Progenitor cell of endocrine pancreas (in vitro differentiated cells): ENCODE results near the gene PDRG1. TPM values are rescaled to one million over a fixed set of nuclear protein-coding genes. Genes with fewer than 3 reads are reported as not detected.
"Not testable (repeated sequence)": the region's sequence is repeated elsewhere in the genome, so short reads cannot be mapped to it uniquely, and the experiment has no call there.

Experiments used
- DNase-seq: peaks from one replicate; pipeline ENCODE4 v3.0.0; 2021; ENCODE audit warnings: low spot score; ENCODE audit not compliant: unreplicated experiment
- H3K27ac Mint-ChIP-seq: 2 replicates; pipeline ENCODE4 v1.8.0; 2021; ENCODE audit warnings: mild to moderate bottlenecking, moderate library complexity, mixed read lengths
- H3K27me3 Mint-ChIP-seq: 2 replicates; pipeline ENCODE4 v1.8.0; 2021; ENCODE audit warnings: mixed read lengths
- H3K36me3 Mint-ChIP-seq: 2 replicates; pipeline ENCODE4 v1.8.0; 2022; ENCODE audit warnings: mixed read lengths; ENCODE audit not compliant: insufficient read depth
- H3K4me1 Mint-ChIP-seq: 2 replicates; pipeline ENCODE4 v1.8.0; 2021; ENCODE audit warnings: low read depth, mixed read lengths
- H3K4me3 Mint-ChIP-seq: 2 replicates; pipeline ENCODE4 v1.8.0; 2021; ENCODE audit warnings: low read depth, mild to moderate bottlenecking, moderate library complexity, mixed read lengths
- H3K9me3 Mint-ChIP-seq: 2 replicates; pipeline ENCODE4 v1.8.0; 2021; ENCODE audit warnings: low read depth, mixed read lengths
- CTCF ChIP-seq: fragments of 200-600 bp; sonication (generic); IDR thresholded peaks from one replicate; pipeline ENCODE4 v1.5.0; 2021; ENCODE audit warnings: antibody characterized with exemption, mild to moderate bottlenecking; ENCODE audit not compliant: unreplicated experiment
- total RNA-seq: library from RNA; stranded (reverse); gene quantifications from 2 replicates; pipeline ENCODE4 v1.2.1, GENCODE V29; 2021

PDRG1 gene
- total RNA-seq, 1 donor from 2014 or later = 23.6 TPM

- Mint-ChIP-seq H3K4me1 (peaks cover 3% of the 10 kb centered on the region), H3K27ac (no peak overlapping the region), H3K36me3 (no peaks in the 10 kb centered on the region), H3K9me3 (no peaks in the 10 kb centered on the region), H3K4me3 (no peak overlapping the region), H3K27me3 (peaks cover 34% of the 10 kb centered on the region)
- no peak for TF ChIP-seq CTCF
- no peak for DNase-seq
Observed at GRCh38 chr20:31922181-31922580, 29.7 kb downstream of the PDRG1 start.

- not testable (repeated sequence) for H3K4me1 Mint-ChIP-seq, DNase-seq, H3K27ac Mint-ChIP-seq, H3K9me3 Mint-ChIP-seq, H3K4me3 Mint-ChIP-seq, H3K36me3 Mint-ChIP-seq
- peaks cover 34% of the 10 kb centered on the region for H3K27me3 Mint-ChIP-seq
Observed at GRCh38 chr20:31921480-31921879, 30.4 kb downstream of the PDRG1 start.

GRCh38 chr20:31920275-31920855 lies 31.5 kb downstream of the PDRG1 start:
- no peak overlapping the region for H3K4me3 Mint-ChIP-seq
- DNase-seq = no peak
- no peaks in the 10 kb centered on the region for H3K36me3 Mint-ChIP-seq
- H3K27me3 Mint-ChIP-seq = peaks cover 28% of the 10 kb centered on the region
- H3K27ac Mint-ChIP-seq = no peak overlapping the region
- peaks cover 5% of the 10 kb centered on the region for H3K4me1 Mint-ChIP-seq
- TF ChIP-seq CTCF = no peak
- no peaks in the 10 kb centered on the region for H3K9me3 Mint-ChIP-seq

- no peaks in the 10 kb centered on the region for H3K36me3 Mint-ChIP-seq
- H3K4me3 Mint-ChIP-seq = no peak overlapping the region
- no peak for DNase-seq
- peaks cover 7% of the 10 kb centered on the region for H3K4me1 Mint-ChIP-seq
- H3K9me3 Mint-ChIP-seq = no peaks in the 10 kb centered on the region
- no peak for TF ChIP-seq CTCF
- peaks cover 24% of the 10 kb centered on the region for H3K27me3 Mint-ChIP-seq
- H3K27ac Mint-ChIP-seq = no peak overlapping the region
Observed at GRCh38 chr20:31919410-31920155, 32.3 kb downstream of the PDRG1 start.

DNA sequence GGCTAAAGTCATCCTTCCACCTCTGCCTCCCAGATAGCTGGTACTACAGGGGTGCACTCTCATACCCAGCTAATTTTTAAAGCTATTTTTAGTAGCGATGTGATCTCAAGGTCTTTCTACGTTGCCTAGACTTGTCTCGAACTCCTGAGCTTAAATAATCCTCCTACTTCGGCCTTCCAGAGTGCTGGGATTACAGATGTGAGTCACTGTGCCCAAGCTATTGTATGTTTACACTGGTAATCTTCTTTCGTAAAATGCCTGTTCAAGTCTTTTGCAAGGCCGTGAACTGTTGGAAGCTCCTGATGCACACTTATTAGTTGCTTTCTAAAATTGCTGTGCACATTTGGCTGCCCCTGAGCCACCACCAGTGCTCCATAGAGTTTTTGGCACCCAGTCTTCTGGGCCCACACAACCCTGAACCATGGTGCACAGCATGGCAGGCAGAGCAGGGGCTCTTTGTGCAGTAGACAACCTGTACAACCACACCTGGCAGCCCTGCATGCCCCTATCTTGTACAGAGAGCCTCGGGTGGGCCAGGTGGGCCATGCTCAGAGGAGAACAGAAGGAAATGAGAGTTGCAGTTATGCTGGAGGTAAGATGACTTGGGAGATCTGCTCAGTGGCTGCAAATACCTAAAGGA lies 33.3 kb downstream of the PDRG1 start:
- Mint-ChIP-seq H3K4me3 (no peak overlapping the region), H3K9me3 (no peaks in the 10 kb centered on the region), H3K36me3 (no peaks in the 10 kb centered on the region), H3K27ac (no peak overlapping the region), H3K4me1 (peaks cover 9% of the 10 kb centered on the region), H3K27me3 (peaks cover 16% of the 10 kb centered on the region)
- no peak for DNase-seq
- TF ChIP-seq CTCF = no peak

DNA sequence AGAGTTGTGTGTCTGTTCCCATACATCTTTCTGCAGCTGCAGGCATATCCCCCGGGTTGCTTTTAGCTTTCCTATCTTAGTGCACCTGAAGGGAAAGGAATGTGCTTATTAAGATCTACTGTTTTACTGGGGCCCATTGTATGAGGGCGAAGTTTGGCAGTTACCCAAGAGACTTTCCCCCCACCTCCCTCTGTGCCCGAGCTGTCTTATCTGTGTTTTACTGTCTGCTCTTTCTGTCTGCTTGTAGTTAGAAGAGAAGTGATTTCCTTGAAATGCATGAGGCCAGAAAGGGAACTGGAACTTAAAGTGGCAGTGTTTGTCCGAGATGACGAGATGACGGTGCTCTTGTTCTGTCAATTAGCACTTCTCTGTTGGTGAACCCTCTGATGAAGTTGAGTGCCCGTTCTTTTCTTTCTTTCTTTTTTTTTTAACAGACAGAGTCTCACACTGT lies 33.9 kb downstream of the PDRG1 start:
- H3K27ac Mint-ChIP-seq, H3K4me1 Mint-ChIP-seq, H3K36me3 Mint-ChIP-seq, H3K9me3 Mint-ChIP-seq, DNase-seq, H3K4me3 Mint-ChIP-seq: not testable (repeated sequence)
- peaks cover 12% of the 10 kb centered on the region for H3K27me3 Mint-ChIP-seq
